Natural killer cell (primary cell): Measurements from ENCODE around the gene ITGA4. TPM values are rescaled to one million over a fixed set of nuclear protein-coding genes. Genes with fewer than 3 reads are reported as not detected.

Experiments used
- ATAC-seq, 3 donors: fragments of 150-1000 bp in 2 of 3; fragments of 200-7000 bp in 1 of 3; cut with Tn5 transposase; 1 replicate in 1 of 3; 2 replicates in 2 of 3; pipeline ENCODE4 v1.10.0; 2021; ENCODE audit warnings: mild to moderate bottlenecking in 2 of 3, moderate library complexity in 2 of 3
- DNase-seq, 2 donors: peaks; one replicate each; pipeline versions ENCODE4 v3.0.0 to v3.0.0-alpha.2; 2013 to 2021; ENCODE audit warnings: mixed read lengths in 1 of 2
- H3K27ac ChIP-seq: one replicate; pipeline ENCODE4 v1.5.1; 2013; ENCODE audit warnings: mild to moderate bottlenecking, low read length
- H3K27me3 ChIP-seq: one replicate; pipeline ENCODE4 v1.6.1; 2013; ENCODE audit warnings: low read length; ENCODE audit not compliant: control insufficient read depth, insufficient read depth
- H3K36me3 ChIP-seq: one replicate; pipeline ENCODE4 v1.6.1; 2013; ENCODE audit warnings: low read length; ENCODE audit not compliant: control insufficient read depth, insufficient read depth
- H3K4me1 ChIP-seq: one replicate; pipeline ENCODE4 v1.6.1; 2013; ENCODE audit warnings: low read length; ENCODE audit not compliant: control insufficient read depth, insufficient read depth
- H3K4me3 ChIP-seq: one replicate; pipeline ENCODE4 v1.5.1; 2013; ENCODE audit warnings: low read length
- H3K9me3 ChIP-seq: one replicate; pipeline ENCODE4 v1.6.1; 2013; ENCODE audit warnings: low read length; ENCODE audit not compliant: control insufficient read depth, insufficient read depth
- H3K27ac Mint-ChIP-seq, 2 donors: one replicate each; pipeline ENCODE4 v1.8.0; 2022; ENCODE audit warnings: mild to moderate bottlenecking in 2 of 2, mixed read lengths in 2 of 2, moderate library complexity in 1 of 2
- H3K27me3 Mint-ChIP-seq, 2 donors: one replicate each; pipeline ENCODE4 v1.8.0; 2022; ENCODE audit warnings: low read depth in 2 of 2, mixed read lengths in 2 of 2
- H3K36me3 Mint-ChIP-seq: one replicate; pipeline ENCODE4 v1.8.0; 2022; ENCODE audit warnings: mixed read lengths
- H3K4me1 Mint-ChIP-seq, 2 donors: one replicate each; pipeline ENCODE4 v1.8.0; 2022; ENCODE audit warnings: mixed read lengths in 2 of 2
- H3K4me3 Mint-ChIP-seq: one replicate; pipeline ENCODE4 v1.8.0; 2022; ENCODE audit warnings: mild to moderate bottlenecking, moderate library complexity, mixed read lengths
- H3K9me3 Mint-ChIP-seq, 2 donors: one replicate each; pipeline ENCODE4 v1.8.0; 2022; ENCODE audit warnings: mixed read lengths in 2 of 2
- WGBS: methylation state at CpG from one replicate; pipeline ENCODE4 v1.1.7; 2013; ENCODE audit warnings: missing lambda C conversion rate; ENCODE audit not compliant: insufficient coverage; 5-methylcytosine and 5-hydroxymethylcytosine counted together
- intact Hi-C: fragments of 100-400 bp; cut with micrococcal nuclease; formaldehyde crosslinking; loops from one replicate; pipeline ENCODE4 v1.14.2; 2022
- total RNA-seq, 4 donors: library from RNA; stranded (reverse); fragments of 120-200 nt in 1 of 4; gene quantifications; one replicate each; pipeline versions ENCODE4 v1.2.3 to v1.2.4, GENCODE V29; 2013 to 2022
- TF ChIP-seq, protein P1 (sequence below): fragments of 200-600 bp; IDR thresholded peaks from one replicate; pipeline ENCODE4 v1.8.0; 2022; ENCODE audit warnings: antibody characterized with exemption

Gene ITGA4
- total RNA-seq, 3 donors from 2014 or later (not counting 1 experiment from before 2014, with no cell fraction given), result 178 to 235 (median 189) TPM

DNA sequence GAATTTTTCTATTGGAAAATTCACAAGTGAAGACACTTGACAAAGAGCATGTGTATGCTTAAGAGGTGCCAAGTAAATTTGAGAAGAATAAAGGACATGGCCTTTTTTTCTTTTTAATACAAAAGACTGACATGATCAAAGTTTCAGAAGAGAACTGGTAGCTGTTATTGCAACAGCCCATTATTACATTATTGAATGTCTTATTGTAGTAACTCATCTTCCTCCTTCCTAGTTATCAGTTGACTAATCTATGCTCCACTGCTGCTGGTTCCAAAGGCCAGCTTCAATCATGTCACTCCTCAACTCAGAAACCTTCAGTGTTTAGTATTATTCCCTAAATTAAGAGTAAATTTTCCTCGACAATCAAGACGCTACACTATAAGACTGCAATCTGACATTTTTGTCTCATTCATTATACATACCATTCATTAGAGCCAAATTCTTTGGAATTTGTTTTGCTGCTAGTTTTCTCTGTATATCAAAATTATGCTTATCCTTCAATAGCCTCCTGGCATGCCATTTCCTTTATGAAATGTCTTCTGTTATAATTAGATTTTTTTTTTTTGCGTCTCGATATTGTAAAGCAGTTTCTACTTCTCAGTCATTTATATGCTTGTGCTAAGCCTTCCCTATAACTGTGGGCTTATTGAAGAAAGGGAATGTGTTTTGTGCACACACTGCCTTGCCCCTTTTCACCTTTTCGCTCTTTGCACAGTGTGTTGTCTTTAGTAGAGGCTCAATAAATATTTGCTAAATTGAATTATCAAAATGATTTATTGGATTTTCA, 27.9 kb downstream of the ITGA4 start:
- TF ChIP-seq, protein P1, sequence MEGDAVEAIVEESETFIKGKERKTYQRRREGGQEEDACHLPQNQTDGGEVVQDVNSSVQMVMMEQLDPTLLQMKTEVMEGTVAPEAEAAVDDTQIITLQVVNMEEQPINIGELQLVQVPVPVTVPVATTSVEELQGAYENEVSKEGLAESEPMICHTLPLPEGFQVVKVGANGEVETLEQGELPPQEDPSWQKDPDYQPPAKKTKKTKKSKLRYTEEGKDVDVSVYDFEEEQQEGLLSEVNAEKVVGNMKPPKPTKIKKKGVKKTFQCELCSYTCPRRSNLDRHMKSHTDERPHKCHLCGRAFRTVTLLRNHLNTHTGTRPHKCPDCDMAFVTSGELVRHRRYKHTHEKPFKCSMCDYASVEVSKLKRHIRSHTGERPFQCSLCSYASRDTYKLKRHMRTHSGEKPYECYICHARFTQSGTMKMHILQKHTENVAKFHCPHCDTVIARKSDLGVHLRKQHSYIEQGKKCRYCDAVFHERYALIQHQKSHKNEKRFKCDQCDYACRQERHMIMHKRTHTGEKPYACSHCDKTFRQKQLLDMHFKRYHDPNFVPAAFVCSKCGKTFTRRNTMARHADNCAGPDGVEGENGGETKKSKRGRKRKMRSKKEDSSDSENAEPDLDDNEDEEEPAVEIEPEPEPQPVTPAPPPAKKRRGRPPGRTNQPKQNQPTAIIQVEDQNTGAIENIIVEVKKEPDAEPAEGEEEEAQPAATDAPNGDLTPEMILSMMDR, result no peak

DNA sequence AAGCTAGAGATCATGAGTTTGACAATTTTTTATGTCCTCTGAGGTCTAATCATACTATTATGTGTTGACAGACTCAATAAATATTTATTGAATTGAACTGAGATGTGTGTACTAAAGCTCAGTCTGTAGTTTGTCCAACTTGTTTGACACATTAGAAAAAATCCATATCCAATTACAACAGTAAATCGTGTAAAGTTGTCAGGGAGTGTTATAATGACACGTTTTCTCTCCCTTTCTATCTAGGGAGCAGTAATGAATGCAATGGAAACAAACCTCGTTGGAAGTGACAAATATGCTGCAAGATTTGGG, 28.4 kb downstream of the ITGA4 start:
- TF ChIP-seq, protein P1, result no peak
- H3K36me3 ChIP-seq, result peaks cover 86% of the 10 kb centered on the region
- no peaks in the 10 kb centered on the region for H3K27me3 ChIP-seq
- Mint-ChIP-seq H3K4me1 (peaks cover 35 to 43% of the 10 kb centered on the region in 2 donors), H3K27me3 (no peaks in the 10 kb centered on the region), H3K4me3 (no peak overlapping the region), H3K27ac (peak overlapping the region; percentile 73 to 80), H3K9me3 (no peaks in the 10 kb centered on the region), H3K36me3 (peaks cover 44% of the 10 kb centered on the region)
- WGBS, result 100% methylated on average over 1 of the region's 3 CpGs
- DNase-seq (no peak), ATAC-seq (no peak)
- intact Hi-C loops, result no loop called here
- no peak overlapping the region for H3K27ac ChIP-seq
- no peak overlapping the region for H3K4me3 ChIP-seq
- H3K9me3 ChIP-seq, result no peaks in the 10 kb centered on the region
- no peaks in the 10 kb centered on the region for H3K4me1 ChIP-seq

More for the DNA sequence above, 27.9 kb downstream of the ITGA4 start:
- 92% methylated on average over 2 of the region's 5 CpGs for WGBS
- no peaks in the 10 kb centered on the region for H3K4me1 ChIP-seq
- Mint-ChIP-seq H3K4me3 (no peak overlapping the region), H3K9me3 (no peaks in the 10 kb centered on the region), H3K36me3 (peaks cover 46% of the 10 kb centered on the region), H3K4me1 (peaks cover 29 to 43% of the 10 kb centered on the region in 2 donors), H3K27me3 (no peaks in the 10 kb centered on the region), H3K27ac (peak overlapping the region; percentile 73 to 80)
- no peak overlapping the region for H3K4me3 ChIP-seq
- H3K36me3 ChIP-seq, result peaks cover 91% of the 10 kb centered on the region
- ATAC-seq (no peak), DNase-seq (no peak)
- H3K27ac ChIP-seq, result no peak overlapping the region
- intact Hi-C loops, result no loop called here
- H3K27me3 ChIP-seq, result no peaks in the 10 kb centered on the region
- H3K9me3 ChIP-seq, result no peaks in the 10 kb centered on the region

DNA sequence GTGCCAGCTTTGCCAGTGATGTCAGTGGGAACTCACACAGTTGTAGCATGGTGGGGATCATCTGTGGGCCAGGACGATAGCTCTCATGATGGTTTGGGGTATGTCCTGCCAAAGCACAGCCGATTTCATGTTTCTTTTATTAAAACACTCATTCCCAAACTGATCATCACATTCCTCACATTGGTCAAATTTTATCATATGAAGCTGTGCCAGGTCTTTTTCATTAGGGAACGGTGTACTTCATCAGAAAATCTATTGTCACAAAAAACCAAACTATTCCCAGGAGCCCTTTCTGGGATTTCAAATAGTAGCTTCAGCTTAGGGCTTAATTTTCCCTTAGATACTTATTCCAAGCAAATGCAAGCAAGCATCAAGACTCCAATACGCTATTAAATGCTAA, 42.0 kb downstream of the ITGA4 start:
- H3K4me3 Mint-ChIP-seq, result no peak overlapping the region
- no peak for ATAC-seq
- Histone ChIP-seq H3K36me3 (peaks cover 95% of the 10 kb centered on the region), H3K4me3 (no peak overlapping the region), H3K4me1 (no peaks in the 10 kb centered on the region), H3K27ac (no peak overlapping the region), H3K27me3 (no peaks in the 10 kb centered on the region), H3K9me3 (no peaks in the 10 kb centered on the region)
- TF ChIP-seq, protein P1, result no peak
- no peaks in the 10 kb centered on the region for H3K27me3 Mint-ChIP-seq
- no peaks in the 10 kb centered on the region for H3K9me3 Mint-ChIP-seq
- WGBS, result 96% methylated on average over 3 of the region's 4 CpGs
- no peak overlapping the region for H3K27ac Mint-ChIP-seq
- H3K4me1 Mint-ChIP-seq, result no peaks in the 10 kb centered on the region
- intact Hi-C loops, result no loop called here
- H3K36me3 Mint-ChIP-seq, result peaks cover 28% of the 10 kb centered on the region
- no peak for DNase-seq

DNA sequence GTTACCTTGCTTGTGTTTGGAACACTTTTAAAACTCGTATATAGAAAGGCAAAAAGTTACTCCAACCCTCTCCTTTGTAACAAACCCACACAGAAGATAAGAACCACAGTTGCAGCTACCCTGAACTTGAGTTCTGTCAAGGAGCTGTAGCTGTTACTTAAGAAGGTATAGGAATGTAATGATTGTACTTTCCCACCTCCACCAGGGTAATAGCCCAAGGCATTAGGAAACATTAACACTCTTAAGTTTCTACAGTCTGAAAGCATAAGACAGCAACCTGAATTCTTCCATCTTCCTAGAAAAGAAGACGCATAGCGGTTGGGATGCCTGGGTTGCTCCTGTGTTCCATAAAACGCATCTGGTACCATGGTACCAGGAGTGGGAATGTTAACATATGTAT, 43.0 kb downstream of the ITGA4 start:
- WGBS, result 100% methylated on average over 1 of the region's 4 CpGs

More for the DNA sequence above, 43.0 kb downstream of the ITGA4 start:
- Mint-ChIP-seq H3K4me3 (no peak overlapping the region), H3K27me3 (no peaks in the 10 kb centered on the region), H3K9me3 (no peaks in the 10 kb centered on the region), H3K4me1 (peaks cover 0 to 5% of the 10 kb centered on the region in 2 donors), H3K36me3 (peaks cover 28% of the 10 kb centered on the region), H3K27ac (no peak overlapping the region)
- Histone ChIP-seq H3K27ac (no peak overlapping the region), H3K9me3 (no peaks in the 10 kb centered on the region), H3K4me3 (no peak overlapping the region), H3K4me1 (no peaks in the 10 kb centered on the region), H3K36me3 (peaks cover 96% of the 10 kb centered on the region), H3K27me3 (no peaks in the 10 kb centered on the region)
- intact Hi-C loops, result no loop called here
- ATAC-seq (no peak), DNase-seq (no peak)
- TF ChIP-seq, protein P1, result no peak
